ENCODE results near the gene MLLT6.

MLLT6 gene

DNA sequence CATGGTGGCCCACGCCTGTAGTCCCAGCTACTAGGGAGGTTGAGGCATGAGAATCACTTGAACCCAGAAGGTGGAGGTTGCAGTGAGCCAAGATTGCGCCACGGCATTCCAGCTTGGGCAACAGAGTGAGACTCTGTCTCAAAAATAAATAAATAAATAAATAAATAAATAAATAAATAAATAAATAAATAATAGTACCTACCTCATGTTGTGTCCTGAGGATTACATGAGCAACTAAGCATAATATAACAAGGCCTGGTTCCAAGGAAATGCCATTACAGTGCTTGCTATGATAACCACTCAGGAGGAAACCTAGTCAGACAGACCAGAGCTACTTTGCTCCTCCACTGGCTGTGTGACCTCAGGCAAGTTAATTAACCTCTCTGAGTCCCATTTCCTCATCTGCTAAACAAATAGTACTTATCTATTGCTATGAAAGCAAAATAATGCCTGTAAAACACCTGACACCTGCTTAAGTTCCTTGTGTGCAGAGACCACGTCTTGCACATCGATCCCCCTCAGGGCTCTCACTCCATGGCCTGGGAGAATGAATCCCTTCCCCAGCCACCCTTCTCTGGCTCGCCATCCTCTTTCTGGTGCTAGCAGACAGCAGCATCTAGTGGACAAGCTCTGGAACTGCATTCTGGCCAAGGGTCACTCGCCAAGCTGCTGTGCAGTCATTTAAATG is 37.8 kb upstream of the MLLT6 start:
- Histone ChIP-seq H3K36me3 (ENCODE audit: control insufficient read depth, insufficient read depth, low read length) (no peaks in the 10 kb centered on the region), H3K9me3 (ENCODE audit: control insufficient read depth, low read length) (no peaks in the 10 kb centered on the region), H3K4me3 (ENCODE audit: extremely low read depth, insufficient read depth, low read length, poor library complexity, severe bottlenecking) (no peak overlapping the region), H3K27ac (ENCODE audit: low read depth, low read length, severe bottlenecking) (no peak overlapping the region), H3K4me1 (ENCODE audit: control insufficient read depth, insufficient read depth, low read length, poor library complexity, severe bottlenecking) (peaks cover 7% of the 10 kb centered on the region)
- 2 to 27% methylated on average over 4 of the region's 7 CpGs for WGBS, 2 experiments (ENCODE audit: insufficient coverage in 2 of 2)

- Histone ChIP-seq H3K27ac (ENCODE audit: low read depth, low read length, severe bottlenecking) (no peak overlapping the region), H3K9me3 (ENCODE audit: control insufficient read depth, low read length) (no peaks in the 10 kb centered on the region), H3K4me1 (ENCODE audit: control insufficient read depth, insufficient read depth, low read length, poor library complexity, severe bottlenecking) (peaks cover 11% of the 10 kb centered on the region), H3K36me3 (ENCODE audit: control insufficient read depth, insufficient read depth, low read length) (no peaks in the 10 kb centered on the region), H3K4me3 (ENCODE audit: extremely low read depth, insufficient read depth, low read length, poor library complexity, severe bottlenecking) (no peak overlapping the region)
- 29 to 50% methylated on average over 1 to 2 of the region's 2 CpGs for WGBS, 2 experiments (ENCODE audit: insufficient coverage in 2 of 2)
These were observed 37.3 kb upstream of the MLLT6 start for GRCh38 chr17:38667787-38668122.

DNA sequence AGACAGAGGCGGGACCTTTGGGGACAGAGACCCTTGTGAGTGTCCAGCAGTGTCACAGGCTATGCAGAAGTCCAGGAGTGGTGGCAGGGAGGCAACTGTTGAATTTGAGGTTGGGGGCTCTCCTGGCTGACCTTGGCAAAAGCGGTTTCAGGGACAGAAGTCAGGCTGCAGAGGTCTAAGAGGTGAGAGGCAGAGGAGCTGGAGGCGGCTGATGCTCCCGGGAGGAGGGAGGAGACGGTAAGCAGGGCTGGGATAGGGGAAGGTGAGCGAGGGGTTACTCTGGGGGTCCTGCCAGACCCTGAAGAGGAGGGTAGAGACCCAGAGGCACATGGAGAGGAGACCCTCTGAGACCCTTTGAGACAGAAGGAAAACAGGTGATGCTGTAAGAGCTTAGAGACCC is 35.6 kb upstream of the MLLT6 start:
- H3K36me3 ChIP-seq (ENCODE audit: control insufficient read depth, insufficient read depth, low read length) = no peaks in the 10 kb centered on the region
- H3K9me3 ChIP-seq (ENCODE audit: control insufficient read depth, low read length) = no peaks in the 10 kb centered on the region
- 28 to 33% methylated on average over 3 to 5 of the region's 6 CpGs for WGBS, 2 experiments (ENCODE audit: insufficient coverage in 2 of 2)
- H3K27ac ChIP-seq (ENCODE audit: low read depth, low read length, severe bottlenecking) = no peak overlapping the region
- H3K4me1 ChIP-seq (ENCODE audit: control insufficient read depth, insufficient read depth, low read length, poor library complexity, severe bottlenecking) = peaks cover 12% of the 10 kb centered on the region
- H3K4me3 ChIP-seq (ENCODE audit: extremely low read depth, insufficient read depth, low read length, poor library complexity, severe bottlenecking) = no peak overlapping the region

- no peaks in the 10 kb centered on the region for H3K9me3 ChIP-seq (ENCODE audit: control insufficient read depth, low read length)
- H3K27ac ChIP-seq (ENCODE audit: low read depth, low read length, severe bottlenecking) = no peak overlapping the region
- peak overlapping the region; percentile 23 for H3K4me3 ChIP-seq (ENCODE audit: extremely low read depth, insufficient read depth, low read length, poor library complexity, severe bottlenecking)
- H3K36me3 ChIP-seq (ENCODE audit: control insufficient read depth, insufficient read depth, low read length) = no peaks in the 10 kb centered on the region
- H3K4me1 ChIP-seq (ENCODE audit: control insufficient read depth, insufficient read depth, low read length, poor library complexity, severe bottlenecking) = peaks cover 20% of the 10 kb centered on the region
- 27 to 34% methylated on average over 6 to 10 of the region's 12 CpGs for WGBS, 2 experiments (ENCODE audit: insufficient coverage in 2 of 2)
These were observed 32.9 kb upstream of the MLLT6 start for GRCh38 chr17:38671939-38672720.

DNA sequence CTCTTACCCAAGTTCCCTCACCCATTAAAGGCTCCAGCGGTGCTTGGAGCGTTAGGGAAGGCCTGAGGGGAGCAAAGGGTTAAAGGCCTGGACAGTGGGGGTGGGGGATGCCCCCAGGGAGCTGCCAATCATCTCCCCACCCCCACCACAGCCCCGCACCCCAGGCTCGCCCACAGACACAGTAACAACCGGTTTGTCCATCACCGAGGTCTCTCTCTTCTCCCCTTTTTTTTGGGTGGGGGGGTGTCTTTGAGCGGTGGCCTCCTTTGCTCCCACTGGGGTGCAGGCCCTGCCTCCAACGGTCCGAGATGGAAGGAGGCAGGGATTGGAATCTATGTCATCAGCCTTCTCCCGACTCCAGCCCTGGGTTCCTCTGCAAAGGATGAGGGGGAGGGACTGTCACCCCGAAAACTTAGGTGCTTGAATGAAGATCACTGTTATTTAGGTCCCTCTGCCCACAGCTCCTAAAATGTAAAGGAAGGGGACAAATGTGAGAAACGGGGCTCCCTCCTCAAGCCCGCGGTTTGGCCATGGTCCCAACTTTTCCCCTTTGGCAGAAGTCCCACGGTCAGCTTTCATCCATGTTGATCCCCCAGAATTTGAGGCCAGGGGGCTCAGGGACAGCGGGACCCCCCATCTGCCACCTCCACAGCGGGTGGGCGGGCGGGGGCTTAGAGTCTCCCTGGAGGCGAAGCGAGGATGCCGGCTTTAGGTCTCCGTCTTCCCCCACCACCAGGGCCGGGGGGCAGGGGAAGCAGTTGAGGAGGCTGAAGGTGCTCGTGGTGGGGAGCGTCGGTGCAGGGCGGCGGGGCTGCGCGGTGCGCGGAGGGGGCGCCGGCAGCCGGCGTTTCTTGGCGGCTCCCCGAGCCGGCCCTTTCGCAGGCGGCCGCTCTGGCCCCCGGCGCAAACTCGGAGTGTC is 32.0 kb upstream of the MLLT6 start:
- 1 to 2% methylated on average over 27 of the region's 46 CpGs for WGBS, 2 experiments (ENCODE audit: insufficient coverage in 2 of 2)
- H3K27ac ChIP-seq (ENCODE audit: low read depth, low read length, severe bottlenecking) = no peak overlapping the region
- no peaks in the 10 kb centered on the region for H3K36me3 ChIP-seq (ENCODE audit: control insufficient read depth, insufficient read depth, low read length)
- peak overlapping the region; percentile 62 for H3K4me3 ChIP-seq (ENCODE audit: extremely low read depth, insufficient read depth, low read length, poor library complexity, severe bottlenecking)
- H3K4me1 ChIP-seq (ENCODE audit: control insufficient read depth, insufficient read depth, low read length, poor library complexity, severe bottlenecking) = peaks cover 23% of the 10 kb centered on the region
- no peaks in the 10 kb centered on the region for H3K9me3 ChIP-seq (ENCODE audit: control insufficient read depth, low read length)

DNA sequence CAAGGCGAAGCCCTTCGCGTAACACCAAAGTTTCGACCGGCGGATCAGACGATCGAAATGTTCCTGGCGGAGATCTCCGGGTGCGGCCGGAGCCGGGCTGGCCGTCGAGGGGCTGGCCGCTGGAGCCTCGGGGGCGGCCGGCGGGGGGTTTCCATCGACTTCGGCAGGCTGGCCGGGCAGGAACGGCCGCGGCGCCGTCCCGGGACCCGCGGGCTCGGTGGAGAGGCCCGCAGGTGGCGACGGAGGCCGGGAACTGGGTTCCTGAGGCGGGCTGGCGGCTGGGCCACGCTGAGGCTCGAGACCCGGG is 31.4 kb upstream of the MLLT6 start:
- Histone ChIP-seq H3K36me3 (ENCODE audit: control insufficient read depth, insufficient read depth, low read length) (no peaks in the 10 kb centered on the region), H3K9me3 (ENCODE audit: control insufficient read depth, low read length) (no peaks in the 10 kb centered on the region), H3K27ac (ENCODE audit: low read depth, low read length, severe bottlenecking) (no peak overlapping the region), H3K4me3 (ENCODE audit: extremely low read depth, insufficient read depth, low read length, poor library complexity, severe bottlenecking) (peak overlapping the region; percentile 62), H3K4me1 (ENCODE audit: control insufficient read depth, insufficient read depth, low read length, poor library complexity, severe bottlenecking) (peaks cover 23% of the 10 kb centered on the region)
- 0% methylated on average over 41 of the region's 41 CpGs for WGBS, 2 experiments (ENCODE audit: insufficient coverage in 2 of 2)

DNA sequence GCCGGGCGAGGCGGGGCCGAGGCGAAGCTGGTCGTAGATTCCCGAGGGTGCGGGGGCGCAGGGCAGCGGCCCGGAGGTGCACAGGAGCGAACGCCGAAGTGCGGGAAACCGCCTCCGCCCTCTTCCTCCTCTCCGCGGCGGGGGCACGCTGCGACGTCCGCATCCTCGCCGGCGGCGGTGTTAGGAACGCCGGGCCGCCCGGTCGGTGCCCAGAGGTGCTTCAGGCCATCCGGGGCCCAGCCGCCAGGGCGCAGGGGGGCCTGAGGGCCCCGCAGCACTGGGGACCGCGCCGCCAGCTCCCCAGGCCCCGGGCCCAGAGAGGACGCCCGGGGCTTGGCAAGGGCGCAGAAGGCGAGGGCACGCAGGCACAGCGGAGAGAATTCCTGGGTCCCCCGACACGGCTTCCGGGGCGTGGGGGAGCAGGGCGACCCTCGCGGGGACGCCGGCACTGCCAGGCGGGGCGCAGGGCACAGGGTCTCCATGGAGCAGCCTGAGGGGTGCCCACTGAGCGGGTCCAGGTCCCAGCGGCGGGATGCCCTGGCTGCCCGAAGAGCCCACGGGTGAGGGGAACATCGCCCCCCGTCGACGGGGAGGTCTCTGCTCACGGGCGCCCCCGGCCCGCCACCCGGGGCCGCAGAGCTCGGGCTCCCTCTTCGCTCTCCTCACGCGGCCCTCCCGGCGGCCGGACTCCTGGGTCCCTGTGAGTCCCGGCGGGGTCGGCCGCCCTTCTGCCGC is 30.9 kb upstream of the MLLT6 start:
- WGBS, 2 experiments (ENCODE audit: insufficient coverage in 2 of 2) = 0 to 1% methylated on average over 73 to 76 of the region's 85 CpGs
- Histone ChIP-seq H3K4me1 (ENCODE audit: control insufficient read depth, insufficient read depth, low read length, poor library complexity, severe bottlenecking) (peaks cover 23% of the 10 kb centered on the region), H3K9me3 (ENCODE audit: control insufficient read depth, low read length) (no peaks in the 10 kb centered on the region), H3K27ac (ENCODE audit: low read depth, low read length, severe bottlenecking) (no peak overlapping the region), H3K36me3 (ENCODE audit: control insufficient read depth, insufficient read depth, low read length) (no peaks in the 10 kb centered on the region), H3K4me3 (ENCODE audit: extremely low read depth, insufficient read depth, low read length, poor library complexity, severe bottlenecking) (peak overlapping the region; percentile 62)

- H3K27ac ChIP-seq (ENCODE audit: low read depth, low read length, severe bottlenecking) = no peak within 1 kb of the TSS
- 3 to 5% methylated on average over 58 to 60 of the region's 80 CpGs for WGBS, 2 experiments (ENCODE audit: insufficient coverage in 2 of 2)
These were observed 30.1 kb upstream of the MLLT6 start, which contains the start of gene EPOP for GRCh38 chr17:38674749-38675615. Gene EPOP (minus strand): TSS chr17:38674957. CDS start chr17:38674495, 462 bp downstream.

DNA sequence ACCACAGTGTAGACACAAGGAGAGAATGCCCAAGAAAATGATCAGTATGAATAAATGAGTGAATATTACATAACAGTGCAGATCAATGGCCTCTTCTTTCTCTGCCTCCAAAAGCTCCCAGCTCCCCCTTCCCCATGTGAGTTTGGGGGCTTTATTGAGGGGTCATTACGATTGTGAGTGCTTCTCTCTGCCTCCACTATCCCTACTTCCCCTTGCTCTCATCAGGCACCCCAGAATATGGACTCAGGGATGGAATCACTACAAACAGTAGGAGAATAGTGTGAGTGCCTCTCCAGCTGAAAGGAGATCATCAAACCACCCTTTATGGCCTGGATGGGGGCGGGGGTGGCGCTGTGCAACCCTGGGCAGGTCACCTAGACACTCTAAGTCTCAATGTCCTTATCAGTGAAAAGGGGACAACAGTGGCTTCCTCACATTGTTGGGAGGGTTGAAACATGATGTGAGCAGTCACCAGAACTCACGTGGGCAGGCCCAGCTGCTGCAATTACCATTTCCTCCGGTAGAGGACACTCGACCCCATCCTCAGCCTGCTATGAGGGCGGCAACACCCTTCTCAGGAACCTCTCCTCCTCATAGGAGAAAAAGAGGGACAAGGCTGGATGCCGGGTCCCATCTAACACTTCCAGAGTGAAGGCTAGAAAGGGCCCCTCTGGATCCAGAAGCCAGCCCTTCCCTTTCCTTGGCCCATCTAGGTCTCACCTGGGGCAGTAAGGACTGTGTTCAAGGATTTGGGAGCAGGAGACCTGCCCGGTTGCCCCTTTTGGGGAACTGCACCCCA is 28.2 kb upstream of the MLLT6 start:
- Histone ChIP-seq H3K9me3 (ENCODE audit: control insufficient read depth, low read length) (no peaks in the 10 kb centered on the region), H3K27ac (ENCODE audit: low read depth, low read length, severe bottlenecking) (peak overlapping the region; percentile 73), H3K36me3 (ENCODE audit: control insufficient read depth, insufficient read depth, low read length) (no peaks in the 10 kb centered on the region), H3K4me3 (ENCODE audit: extremely low read depth, insufficient read depth, low read length, poor library complexity, severe bottlenecking) (no peak overlapping the region), H3K4me1 (ENCODE audit: control insufficient read depth, insufficient read depth, low read length, poor library complexity, severe bottlenecking) (peaks cover 20% of the 10 kb centered on the region)
- WGBS, 2 experiments (ENCODE audit: insufficient coverage in 2 of 2) = 0% methylated on average over 2 to 5 of the region's 9 CpGs

More at GRCh38 chr17:38674749-38675615, 30.1 kb upstream of the MLLT6 start, which contains the start of gene EPOP:
- no peaks in the 10 kb centered on the region for H3K9me3 ChIP-seq (ENCODE audit: control insufficient read depth, low read length)
- H3K36me3 ChIP-seq (ENCODE audit: control insufficient read depth, insufficient read depth, low read length) = no peaks in the 10 kb centered on the region
- peaks cover 23% of the 10 kb centered on the region for H3K4me1 ChIP-seq (ENCODE audit: control insufficient read depth, insufficient read depth, low read length, poor library complexity, severe bottlenecking)
- H3K4me3 ChIP-seq (ENCODE audit: extremely low read depth, insufficient read depth, low read length, poor library complexity, severe bottlenecking) = peak within 1 kb of the TSS; percentile 62

Measured in mesodermal cell (in vitro differentiated cells).